RWPE2 (cell line): ENCODE results near the gene CXCR1.

Experiments used
- ATAC-seq: fragments of 200-7000 bp; cut with Tn5 transposase; 3 replicates; pipeline ENCODE4 v1.9.1; 2021; ENCODE audit warnings: low read depth
- DNase-seq: peaks from one replicate; pipeline ENCODE4 v3.0.0-alpha.2; 2020; ENCODE audit warnings: low spot score
- H3K27ac ChIP-seq: fragments of 450-650 bp; 2 replicates; pipeline ENCODE4 v1.5.1; 2017; ENCODE audit warnings: mild to moderate bottlenecking; ENCODE audit not compliant: poor library complexity, severe bottlenecking
- H3K27me3 ChIP-seq: fragments of 250-450 bp; sonication (Bioruptor Pico); 2 replicates; pipeline ENCODE4 v1.5.1; 2021; ENCODE audit warnings: mild to moderate bottlenecking, moderate library complexity; ENCODE audit not compliant: insufficient read depth, poor library complexity, severe bottlenecking
- H3K36me3 ChIP-seq: fragments of 250-450 bp; sonication (Bioruptor Pico); 2 replicates; pipeline ENCODE4 v1.5.1; 2020; ENCODE audit warnings: low read depth, mild to moderate bottlenecking, moderate library complexity
- H3K4me1 ChIP-seq: fragments of 250-450 bp; sonication (Bioruptor Pico); 2 replicates; pipeline ENCODE4 v1.5.1; 2021; ENCODE audit warnings: mild to moderate bottlenecking, moderate library complexity; ENCODE audit not compliant: insufficient read depth, poor library complexity, severe bottlenecking
- H3K4me3 ChIP-seq: fragments of 250-450 bp; sonication (Bioruptor Pico); 2 replicates; pipeline ENCODE4 v1.5.1; 2021; ENCODE audit warnings: mild to moderate bottlenecking, moderate library complexity; ENCODE audit not compliant: severe bottlenecking
- H3K9me3 ChIP-seq: fragments of 250-450 bp; sonication (Bioruptor Pico); 2 replicates; pipeline ENCODE4 v1.5.1; 2021; ENCODE audit warnings: mild to moderate bottlenecking, moderate library complexity; ENCODE audit not compliant: severe bottlenecking
- CTCF ChIP-seq: fragments of 450-650 bp; IDR thresholded peaks from one replicate; pipeline ENCODE4 v1.5.1; 2017; ENCODE audit warnings: mild to moderate bottlenecking, moderate library complexity; ENCODE audit not compliant: poor library complexity, severe bottlenecking

Gene CXCR1

GRCh38 chr2:218196974-218197373 is 30.2 kb upstream of the CXCR1 start:
- no peak overlapping the region for H3K4me3 ChIP-seq
- no peaks in the 10 kb centered on the region for H3K9me3 ChIP-seq
- H3K4me1 ChIP-seq: no peaks in the 10 kb centered on the region
- TF ChIP-seq CTCF: no peak
- no peak overlapping the region for H3K27ac ChIP-seq
- no peaks in the 10 kb centered on the region for H3K36me3 ChIP-seq
- no peaks in the 10 kb centered on the region for H3K27me3 ChIP-seq
- ATAC-seq (no peak), DNase-seq (no peak)

- no peaks in the 10 kb centered on the region for H3K9me3 ChIP-seq
- no peak for TF ChIP-seq CTCF
- no peak overlapping the region for H3K4me3 ChIP-seq
- H3K27ac ChIP-seq: no peak overlapping the region
- H3K36me3 ChIP-seq: no peaks in the 10 kb centered on the region
- no peaks in the 10 kb centered on the region for H3K27me3 ChIP-seq
- ATAC-seq (no peak), DNase-seq (no peak)
- H3K4me1 ChIP-seq: no peaks in the 10 kb centered on the region
Measured at GRCh38 chr2:218194880-218195279, 28.1 kb upstream of the CXCR1 start.

GRCh38 chr2:218193701-218194100 is 26.9 kb upstream of the CXCR1 start:
- Histone ChIP-seq H3K36me3 (no peaks in the 10 kb centered on the region), H3K27ac (no peak overlapping the region), H3K27me3 (no peaks in the 10 kb centered on the region), H3K4me3 (no peak overlapping the region), H3K9me3 (no peaks in the 10 kb centered on the region), H3K4me1 (no peaks in the 10 kb centered on the region)
- DNase-seq: no peak
- ATAC-seq: no peak
- no peak for TF ChIP-seq CTCF

GRCh38 chr2:218192902-218193430 is 26.2 kb upstream of the CXCR1 start:
- DNase-seq: no peak
- no peak overlapping the region for H3K4me3 ChIP-seq
- no peak for TF ChIP-seq CTCF
- H3K27me3 ChIP-seq: no peaks in the 10 kb centered on the region
- H3K4me1 ChIP-seq: no peaks in the 10 kb centered on the region
- H3K9me3 ChIP-seq: no peaks in the 10 kb centered on the region
- H3K27ac ChIP-seq: no peak overlapping the region
- H3K36me3 ChIP-seq: no peaks in the 10 kb centered on the region
- ATAC-seq: no peak

GRCh38 chr2:218188528-218188927 is 21.8 kb upstream of the CXCR1 start:
- no peaks in the 10 kb centered on the region for H3K27me3 ChIP-seq
- no peak overlapping the region for H3K27ac ChIP-seq
- DNase-seq: no peak
- no peak overlapping the region for H3K4me3 ChIP-seq
- H3K4me1 ChIP-seq: no peaks in the 10 kb centered on the region
- TF ChIP-seq CTCF: no peak
- ATAC-seq: no peak
- H3K9me3 ChIP-seq: no peaks in the 10 kb centered on the region
- no peaks in the 10 kb centered on the region for H3K36me3 ChIP-seq
